ENCODE measurements around the gene BTD.
"Not testable (repeated sequence)": the region's sequence is repeated elsewhere in the genome, so short reads cannot be mapped to it uniquely, and the experiment has no call there.

The BTD gene, protein sequence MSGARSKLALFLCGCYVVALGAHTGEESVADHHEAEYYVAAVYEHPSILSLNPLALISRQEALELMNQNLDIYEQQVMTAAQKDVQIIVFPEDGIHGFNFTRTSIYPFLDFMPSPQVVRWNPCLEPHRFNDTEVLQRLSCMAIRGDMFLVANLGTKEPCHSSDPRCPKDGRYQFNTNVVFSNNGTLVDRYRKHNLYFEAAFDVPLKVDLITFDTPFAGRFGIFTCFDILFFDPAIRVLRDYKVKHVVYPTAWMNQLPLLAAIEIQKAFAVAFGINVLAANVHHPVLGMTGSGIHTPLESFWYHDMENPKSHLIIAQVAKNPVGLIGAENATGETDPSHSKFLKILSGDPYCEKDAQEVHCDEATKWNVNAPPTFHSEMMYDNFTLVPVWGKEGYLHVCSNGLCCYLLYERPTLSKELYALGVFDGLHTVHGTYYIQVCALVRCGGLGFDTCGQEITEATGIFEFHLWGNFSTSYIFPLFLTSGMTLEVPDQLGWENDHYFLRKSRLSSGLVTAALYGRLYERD
- 32.4 to 33.2 reads per million in 2 donors for total RNA-seq

DNA sequence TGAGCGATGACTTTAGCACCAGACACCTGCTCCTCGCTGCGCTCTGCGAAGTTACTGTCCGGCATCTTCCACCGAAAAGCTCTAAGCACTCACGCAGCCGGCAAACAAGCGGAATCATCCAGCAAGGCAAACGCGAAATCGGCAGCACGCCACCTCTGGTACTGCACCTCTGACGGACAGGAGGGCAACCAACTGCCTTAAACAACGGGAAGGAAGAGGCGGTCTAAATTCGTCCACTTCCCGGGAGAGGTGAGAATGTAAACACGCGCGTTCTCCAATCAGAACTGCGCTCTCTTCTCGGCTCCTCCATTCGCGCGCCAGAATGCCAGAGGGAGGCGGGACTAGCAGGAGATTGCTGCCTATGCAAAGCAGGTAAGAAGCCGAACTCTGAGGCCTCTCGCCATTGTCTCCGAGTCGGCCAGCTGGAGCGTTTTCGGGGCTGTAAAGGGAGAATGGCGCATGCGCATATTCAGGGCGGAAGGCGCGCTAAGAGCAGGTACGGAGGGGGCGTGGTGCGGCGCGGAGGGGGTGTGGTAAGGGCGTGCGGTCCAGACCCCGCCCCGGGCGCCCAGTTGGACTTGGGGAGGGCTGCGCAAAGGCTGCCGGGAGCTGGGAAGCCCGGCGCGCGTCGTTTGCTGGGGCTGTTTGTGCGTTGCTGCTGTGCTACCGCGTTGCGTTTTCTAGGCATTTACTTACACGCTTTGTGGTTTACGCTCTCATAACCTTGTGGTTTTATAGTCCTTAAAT is at the start of gene BTD, which contains the start of gene HACL1:
Gene BTD, plus strand, starts transcription at position 347 of the 747 bp plus-strand sequence. CDS start 33,695 bp downstream, outside the sequence.
Gene HACL1, minus strand, starts transcription at position 171 of the 747 bp plus-strand sequence. Its CDS starts 106 bp downstream, at position 65.
- peak; percentile 97 to 100 (median 99) for DNase-seq

DNA sequence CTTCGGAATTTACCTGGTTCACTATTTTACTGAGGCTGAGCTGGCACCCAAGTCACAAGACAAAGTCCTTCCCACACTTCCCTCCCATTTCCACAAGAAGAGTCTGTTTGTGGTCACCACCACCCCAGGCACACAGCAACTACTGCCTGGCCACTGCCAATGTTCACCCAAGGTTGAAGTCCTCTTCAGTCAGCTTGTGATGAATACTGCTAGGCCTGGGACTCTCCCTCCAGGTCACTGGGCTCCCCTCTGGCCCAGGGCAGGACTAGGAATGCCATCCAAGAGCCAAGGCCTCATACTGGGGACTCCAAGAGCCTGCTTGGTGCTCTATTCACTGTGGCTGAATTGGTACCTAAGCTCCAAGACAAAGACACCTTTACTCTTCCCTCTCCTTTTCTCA is 49.6 kb upstream of the BTD start:
- no peak for DNase-seq

DNA sequence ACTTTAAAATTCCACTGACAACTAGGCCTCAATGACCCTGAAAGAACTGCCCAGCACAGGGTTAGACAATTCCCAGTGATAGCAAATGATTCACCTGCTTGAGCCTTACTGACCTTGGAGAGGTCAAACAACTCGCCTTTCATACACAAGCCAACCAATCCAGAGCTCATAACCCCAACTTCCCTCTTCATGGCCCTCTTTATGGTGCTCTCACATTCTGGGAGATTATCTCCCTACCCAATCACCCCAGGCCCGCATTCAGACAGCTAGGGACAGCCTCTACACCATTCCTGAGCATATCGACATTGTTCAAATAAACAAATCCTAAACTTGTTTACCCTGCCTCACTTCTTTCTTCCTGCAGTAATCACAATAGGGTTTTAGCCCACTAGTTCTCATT is 47.8 kb upstream of the BTD start:
- DNase-seq, result no peak

DNA sequence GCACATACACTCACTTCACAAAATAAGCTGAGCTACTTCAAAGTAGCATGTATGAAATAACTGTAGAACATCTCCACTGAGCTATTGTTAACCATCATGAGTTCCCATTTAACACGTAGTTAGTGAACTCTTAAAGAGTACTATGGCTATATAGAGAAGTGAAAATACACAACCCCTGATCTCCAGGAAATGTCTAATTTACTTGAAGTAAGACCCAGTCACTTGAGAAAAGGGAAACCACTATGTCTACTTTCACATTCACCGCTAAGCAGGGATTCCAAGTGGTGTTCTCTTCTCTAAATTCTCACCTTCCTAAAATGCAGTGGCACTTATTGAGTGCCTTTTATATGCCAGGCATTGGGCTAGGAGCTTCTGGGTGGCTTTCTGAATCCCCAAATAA is 45.0 kb upstream of the BTD start:
- DNase-seq, result peak in 2 of 5 experiments; percentile 7 to 62

DNA sequence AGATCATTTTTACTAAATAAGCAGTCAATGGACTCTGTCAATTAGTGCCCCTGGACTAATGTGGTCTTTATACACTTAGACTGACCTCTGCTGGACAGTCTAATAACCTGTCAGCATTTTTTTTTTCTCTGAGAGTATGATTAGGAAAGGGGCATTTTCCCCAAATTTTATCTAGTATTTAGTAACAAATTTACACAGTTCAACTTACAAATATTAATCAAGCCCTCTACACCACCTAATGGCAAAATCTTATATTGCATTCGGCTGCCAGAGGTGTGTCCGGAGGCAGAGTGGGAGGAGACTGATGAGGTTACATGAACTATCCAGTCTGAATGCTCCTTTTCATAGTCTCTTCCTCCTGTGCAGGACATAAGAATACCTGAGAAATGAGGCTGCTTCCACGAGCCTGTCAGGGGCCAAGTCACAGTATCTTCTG is 44.0 kb upstream of the BTD start:
- peak in 4 of 5 experiments; percentile 8 to 85 (median 37) for DNase-seq

DNA sequence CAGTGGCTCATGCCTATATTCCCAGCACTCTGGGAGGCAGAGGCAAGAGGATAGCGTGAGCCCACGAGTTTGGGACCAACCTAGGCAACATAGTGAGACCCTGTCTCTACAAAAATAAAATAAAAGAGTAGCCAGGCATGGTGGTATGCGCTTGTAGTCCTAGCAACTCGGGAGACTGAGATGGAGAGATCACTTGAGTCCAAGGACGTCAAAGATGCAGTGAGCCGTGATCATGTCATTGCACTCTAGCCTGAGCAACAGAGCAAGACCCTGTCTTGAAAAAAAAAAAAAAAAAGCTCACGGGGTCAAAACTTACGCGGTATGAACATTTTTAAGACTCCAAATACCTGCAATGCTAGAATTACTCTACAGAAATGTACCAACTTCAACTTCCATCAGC is 43.0 kb upstream of the BTD start:
- no peak for DNase-seq

DNA sequence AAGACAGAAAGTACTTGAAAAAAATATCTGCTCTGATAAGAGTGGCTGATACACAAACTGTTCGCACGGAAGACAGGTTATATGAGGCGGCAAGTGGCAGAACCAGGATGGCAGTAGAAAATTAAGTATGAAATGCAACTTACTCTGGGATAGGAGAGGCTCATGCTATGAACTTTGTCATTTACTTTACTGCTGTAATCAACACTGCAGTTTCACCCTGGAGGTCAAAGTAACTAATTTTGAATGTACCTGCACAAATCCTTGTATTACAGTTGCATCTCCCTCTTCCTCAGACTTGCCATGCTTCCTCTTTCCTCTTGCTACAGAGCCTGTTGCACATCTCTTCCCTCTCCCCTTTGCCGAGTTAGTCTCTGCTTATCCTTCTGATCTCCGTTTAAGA is 39.0 kb upstream of the BTD start:
- DNase-seq, result no peak

DNA sequence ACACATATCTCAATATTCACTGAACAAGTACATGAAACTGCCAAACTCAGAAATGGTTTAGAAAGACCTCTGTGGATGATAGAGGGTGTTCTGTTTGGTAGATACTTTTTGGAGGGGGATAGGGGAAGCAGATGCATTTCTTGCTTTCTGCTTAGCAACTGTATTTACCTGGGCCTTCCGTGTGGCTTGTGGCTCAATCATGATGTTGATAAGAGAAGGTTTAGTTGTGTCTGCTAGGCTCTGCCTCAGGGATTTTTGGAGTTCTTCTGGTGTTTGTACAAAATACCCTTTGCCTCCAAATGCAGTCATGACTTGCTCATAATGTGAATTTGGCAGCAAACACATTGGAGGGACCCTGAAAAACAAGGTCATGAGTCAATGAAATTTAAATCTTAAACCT is 38.4 kb upstream of the BTD start:
- DNase-seq, result no peak

DNA sequence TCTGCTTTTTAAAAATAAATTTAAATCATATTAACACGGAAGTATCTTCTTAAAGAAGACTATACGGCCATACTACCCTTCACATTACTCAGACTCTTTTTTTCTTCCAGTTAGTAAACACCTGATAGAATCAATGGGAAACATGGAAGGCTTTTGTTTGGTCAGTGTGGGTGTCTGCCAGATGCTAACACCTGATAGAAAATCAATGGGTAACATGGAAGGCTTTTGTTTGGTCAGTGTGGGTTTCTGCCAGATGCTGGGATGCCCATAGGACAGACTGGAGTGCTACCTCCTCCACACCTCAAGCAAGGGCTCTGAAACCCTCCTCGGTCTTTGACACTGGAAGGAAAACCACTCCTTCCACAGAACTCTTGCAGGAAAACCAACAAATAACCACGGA is 29.4 kb upstream of the BTD start:
- DNase-seq, result no peak

DNA sequence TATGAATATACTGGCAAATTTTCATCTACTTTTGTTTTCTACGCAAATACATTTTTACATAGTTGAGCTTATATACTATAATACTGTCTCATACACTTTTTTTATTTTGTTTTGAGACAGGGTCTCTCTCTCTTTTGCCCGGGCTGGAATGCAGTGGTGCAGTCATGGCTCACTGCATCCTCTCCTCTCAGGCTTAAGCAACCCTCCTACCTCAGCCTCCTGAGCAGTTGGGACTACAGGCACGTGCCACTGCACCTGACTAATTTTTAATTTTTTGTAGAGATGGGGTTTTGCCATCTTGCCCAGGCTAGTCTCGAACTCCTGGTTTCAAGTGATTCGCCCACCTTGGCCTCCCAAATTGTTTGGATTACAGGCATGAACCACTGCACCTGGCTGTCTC is 26.1 kb upstream of the BTD start:
- DNase-seq, result no peak

DNA sequence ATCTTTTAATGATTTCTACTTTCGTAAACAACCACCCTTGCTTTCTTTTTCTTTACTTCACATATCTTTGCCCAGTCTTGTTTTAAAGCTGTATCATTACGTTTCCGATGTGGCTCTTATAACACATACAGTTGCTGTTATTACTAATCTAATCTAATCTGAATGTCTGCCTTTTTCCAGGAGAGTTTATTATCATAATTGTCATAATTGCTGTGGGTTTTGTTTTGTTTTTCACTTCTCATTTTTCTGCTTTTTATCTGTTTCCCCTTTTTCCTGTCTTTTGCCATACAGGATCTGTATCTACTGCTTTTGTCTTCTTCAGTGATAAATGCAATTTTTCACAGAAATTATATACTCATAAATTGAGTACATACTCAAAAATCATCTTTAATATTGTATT is 25.1 kb upstream of the BTD start:
- DNase-seq, result no peak

DNA sequence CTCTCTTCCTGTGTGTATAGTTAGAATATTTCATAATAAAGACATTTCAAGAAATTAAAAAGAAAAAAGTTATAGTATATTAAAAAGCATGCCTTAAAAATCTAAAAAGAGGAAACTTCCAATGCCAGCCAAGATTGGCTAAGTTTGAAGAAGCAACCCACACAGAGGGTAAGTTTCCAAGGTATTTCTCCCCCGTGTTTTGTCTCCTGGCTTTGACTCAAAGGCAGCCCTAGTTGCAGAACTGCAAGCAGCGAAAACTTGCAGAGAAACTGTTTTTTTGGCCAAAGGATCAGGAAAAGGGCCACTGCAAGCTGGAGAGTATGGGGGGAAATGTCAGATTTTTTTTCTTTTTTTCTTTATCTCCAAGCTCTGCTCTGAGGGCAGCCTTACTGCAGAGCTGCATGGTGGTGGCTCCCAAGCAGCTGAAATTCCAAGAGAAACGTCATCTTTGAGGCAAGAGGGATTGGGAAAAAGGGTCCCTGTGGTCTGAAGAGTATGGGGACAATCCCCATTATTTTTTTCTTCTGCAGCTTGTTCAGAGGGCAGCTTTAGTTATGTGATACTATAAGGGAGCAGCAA is 23.2 kb upstream of the BTD start:
- no peak for DNase-seq

DNA sequence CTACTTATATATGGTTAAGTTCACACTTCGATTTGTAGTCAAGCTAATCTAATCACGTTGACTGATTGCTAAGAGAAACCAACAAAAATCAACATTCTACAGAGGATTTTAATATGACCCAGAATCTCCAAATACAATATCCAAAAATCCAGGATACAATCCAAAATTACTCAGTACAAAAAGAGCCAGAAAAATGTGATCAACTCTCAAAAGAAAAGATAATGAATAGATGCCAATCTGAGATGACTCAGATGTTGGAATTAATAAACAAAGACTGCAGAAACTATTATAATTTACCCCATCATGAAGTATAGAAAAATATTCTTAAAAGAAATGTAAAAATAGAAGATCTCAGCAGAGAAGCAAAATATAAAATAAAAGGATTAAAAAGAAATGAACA is 22.5 kb upstream of the BTD start:
- DNase-seq, result no peak

DNA sequence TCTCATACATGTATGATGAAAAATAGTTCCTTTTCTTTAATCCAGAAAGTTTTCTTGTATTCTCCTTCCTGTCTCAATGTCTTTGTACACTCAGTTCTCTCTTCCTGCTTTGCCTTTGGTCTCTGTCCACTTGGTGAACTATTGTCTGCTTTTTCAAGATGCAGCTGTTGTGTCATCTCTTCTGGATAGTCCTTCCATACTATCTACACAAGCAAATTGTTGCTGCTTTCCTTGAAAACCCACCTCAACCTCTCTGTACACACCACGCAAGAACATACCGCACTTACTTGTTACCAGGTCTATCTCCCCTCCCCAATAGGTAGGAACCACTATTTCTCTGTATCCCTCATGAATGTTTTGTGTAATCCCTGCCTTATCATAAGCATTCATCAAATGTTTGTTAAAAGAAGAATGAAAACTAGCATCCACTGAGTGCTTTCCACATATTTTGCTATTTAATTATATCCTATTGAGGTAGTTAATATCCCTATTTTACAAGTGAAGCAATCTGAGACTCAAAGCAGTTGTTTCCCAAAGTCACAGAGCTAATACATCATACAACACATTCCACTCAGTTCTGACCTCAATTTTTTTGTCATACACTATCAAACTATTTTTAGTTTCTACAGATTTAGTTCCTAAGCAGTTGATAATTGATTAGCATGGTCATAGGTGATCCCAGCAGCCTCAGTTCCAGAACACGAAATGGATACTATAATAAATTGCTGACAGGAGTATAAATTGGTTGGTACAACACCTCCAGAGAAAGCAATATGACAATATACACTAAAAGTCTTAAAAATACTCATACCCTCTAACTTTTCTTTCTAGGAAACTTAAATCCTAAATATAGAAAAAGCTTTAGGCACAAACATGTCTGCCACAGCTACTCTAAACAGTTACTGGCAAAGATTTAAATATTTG is 19.8 kb upstream of the BTD start:
- DNase-seq, result no peak

DNA sequence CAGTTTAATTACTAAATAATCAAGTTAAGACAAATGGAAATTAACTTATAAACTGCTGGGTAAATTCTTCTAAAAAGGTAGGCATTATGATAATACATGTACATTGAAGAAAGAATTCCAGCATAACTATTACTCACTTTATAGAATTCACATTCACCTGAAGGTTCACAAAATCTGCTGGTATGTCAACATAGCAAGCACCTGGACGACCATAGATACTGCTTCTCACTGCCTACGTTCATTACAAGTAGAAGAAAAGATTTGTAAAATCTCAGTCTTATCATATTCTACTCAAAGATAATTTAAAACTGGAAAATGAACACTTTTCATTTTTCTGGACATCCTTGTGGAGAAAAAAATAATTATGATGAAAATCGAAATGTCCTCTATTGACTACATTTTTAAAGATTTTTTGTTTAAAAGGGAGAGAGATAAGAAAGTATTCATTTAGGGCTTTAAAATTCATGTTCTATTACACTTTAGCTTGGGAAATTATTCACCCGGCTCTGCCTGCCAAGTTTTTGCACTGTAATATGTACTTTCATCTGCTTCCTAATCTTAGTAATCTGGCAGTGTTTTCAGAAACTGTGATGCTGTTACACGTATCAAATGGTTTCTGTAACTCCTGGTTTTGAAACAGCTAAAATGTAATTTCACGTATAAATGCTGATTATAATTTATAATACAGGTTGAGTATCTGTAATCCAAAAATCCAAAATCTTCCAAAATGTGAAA is 16.3 kb upstream of the BTD start:
- no peak for DNase-seq

DNA sequence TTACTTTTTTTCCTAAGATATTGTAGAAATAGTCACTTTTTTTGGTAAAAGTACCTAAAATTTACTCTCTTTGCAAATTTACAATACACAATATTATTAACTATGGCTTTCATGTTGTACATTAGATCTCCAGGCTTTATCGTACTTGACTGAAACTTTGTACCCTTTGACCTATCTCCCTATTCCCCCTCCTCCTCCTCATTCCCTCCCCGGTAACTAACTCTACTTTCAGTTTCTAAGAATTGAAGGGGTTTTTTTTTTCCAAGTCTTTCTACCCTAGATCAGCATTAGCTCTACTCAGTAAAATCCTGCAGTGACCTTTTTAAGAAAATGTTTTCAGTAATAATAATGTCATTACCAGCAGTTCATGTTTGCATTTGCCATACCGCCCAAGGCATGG is 10.3 kb upstream of the BTD start:
- DNase-seq, result no peak

DNA sequence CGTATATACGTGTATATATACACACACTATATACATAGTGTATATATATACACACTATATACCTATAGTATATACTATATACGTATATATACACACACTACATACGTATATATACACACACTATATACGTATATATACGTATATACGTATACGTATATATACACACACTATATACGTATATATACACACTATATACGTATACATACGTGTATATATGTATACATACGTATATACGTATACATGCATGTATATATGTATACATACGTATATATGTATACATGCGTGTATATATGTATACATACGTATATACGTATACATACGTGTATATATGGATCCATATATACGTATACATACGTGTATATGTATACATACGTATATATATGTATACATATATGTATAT is 9.6 kb upstream of the BTD start:
- DNase-seq, result no peak

DNA sequence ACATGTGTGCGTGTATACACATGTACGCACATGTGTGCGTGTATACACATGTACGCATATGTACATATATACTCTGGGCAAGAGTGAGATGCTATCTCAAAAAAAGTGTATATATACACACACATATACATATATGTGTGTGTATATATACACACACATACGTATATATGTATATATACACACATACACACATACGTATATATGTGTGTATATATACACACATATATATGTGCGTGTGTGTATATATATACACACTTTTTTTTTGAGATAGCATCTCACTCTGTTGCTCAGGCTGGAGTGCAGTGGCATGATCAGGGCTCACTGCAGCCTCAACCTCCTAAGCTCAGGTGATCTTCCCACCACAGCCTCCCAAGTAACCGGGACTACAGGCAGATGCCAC is 8.6 kb upstream of the BTD start:
- no peak for DNase-seq

DNA sequence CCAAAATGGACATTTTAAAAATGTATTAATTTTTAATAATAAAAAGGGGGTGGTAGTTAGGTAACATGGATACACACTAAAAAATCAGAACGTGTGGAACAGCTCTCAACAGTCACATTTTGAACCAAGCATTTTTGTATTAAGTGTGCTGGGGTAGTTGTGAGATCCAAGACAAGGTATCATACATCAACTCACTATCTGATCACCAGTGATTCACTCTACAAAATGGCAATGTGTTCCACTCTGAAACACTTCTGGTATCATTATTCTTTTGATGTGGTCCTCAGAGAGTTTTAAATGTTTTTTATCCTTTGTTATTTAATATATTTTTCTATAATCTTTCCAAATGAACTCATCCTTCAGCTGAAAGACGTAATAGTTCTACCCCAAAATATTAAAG is 5.6 kb upstream of the BTD start:
- no peak for DNase-seq

DNA sequence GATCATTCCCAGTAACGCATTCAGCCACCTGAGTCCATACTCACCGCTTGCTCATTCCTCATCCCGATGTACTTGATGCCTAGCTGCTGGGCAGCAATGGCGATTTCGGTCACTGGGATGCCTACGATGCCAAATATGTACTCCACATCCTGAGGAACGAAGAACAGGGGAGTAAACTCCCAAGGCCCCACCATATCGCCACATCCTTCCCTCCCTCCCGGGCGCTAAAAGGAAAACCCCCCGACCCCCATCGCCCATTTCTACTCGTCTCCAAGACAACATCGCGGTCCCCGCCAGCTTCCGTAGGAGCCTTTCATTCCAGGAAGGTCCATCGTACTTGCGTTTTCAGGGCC is 523 bp upstream of the BTD start:
- no peak for DNase-seq

DNA sequence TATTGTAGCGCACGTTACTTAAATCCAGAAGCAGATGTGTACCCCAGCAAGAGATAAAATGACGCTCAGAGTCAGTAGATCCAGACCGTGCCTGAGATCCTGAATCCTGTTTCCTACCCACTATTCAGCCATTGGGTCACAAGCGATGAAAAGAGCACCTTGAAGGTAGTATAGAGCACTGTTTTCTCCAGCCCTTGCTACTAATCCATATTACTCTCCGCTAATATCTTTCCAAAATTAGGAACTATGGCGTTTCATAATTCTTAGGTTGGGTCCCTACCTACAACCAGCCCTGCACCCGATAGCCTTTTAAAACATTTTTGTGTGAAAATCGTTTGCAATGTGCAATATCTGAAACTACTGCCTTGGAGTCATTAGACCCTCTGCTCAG is 596 bp downstream of the BTD start:
- DNase-seq, result no peak

DNA sequence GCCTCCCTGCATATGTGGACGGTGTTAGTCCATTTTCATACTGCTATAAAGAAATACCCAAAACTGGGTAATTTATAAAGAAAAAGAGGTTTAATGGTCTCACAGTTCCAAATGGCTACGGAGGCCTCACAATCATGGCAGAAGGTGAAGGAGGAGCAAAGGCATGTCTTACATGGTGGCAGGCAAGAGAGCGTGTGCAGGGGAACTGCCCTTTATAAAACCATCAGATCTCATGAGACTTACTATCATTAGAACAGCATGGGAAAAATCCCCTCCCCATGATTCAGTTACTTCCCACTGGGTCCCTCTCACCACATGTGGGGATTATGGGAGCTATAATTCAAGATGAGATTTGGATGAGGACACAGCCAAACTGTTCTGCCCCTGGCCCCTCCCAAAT is 1.3 kb downstream of the BTD start:
- DNase-seq, result not testable (repeated sequence)

Measured in T-helper 2 cell (primary cell).